ENCODE measurements around the gene PRKCB. TPM values are rescaled to one million over a fixed set of nuclear protein-coding genes. Genes with fewer than 3 reads are reported as not detected.

Gene PRKCB
- total RNA-seq, 1 experiment from 2014 or later: 0.89 TPM

DNA sequence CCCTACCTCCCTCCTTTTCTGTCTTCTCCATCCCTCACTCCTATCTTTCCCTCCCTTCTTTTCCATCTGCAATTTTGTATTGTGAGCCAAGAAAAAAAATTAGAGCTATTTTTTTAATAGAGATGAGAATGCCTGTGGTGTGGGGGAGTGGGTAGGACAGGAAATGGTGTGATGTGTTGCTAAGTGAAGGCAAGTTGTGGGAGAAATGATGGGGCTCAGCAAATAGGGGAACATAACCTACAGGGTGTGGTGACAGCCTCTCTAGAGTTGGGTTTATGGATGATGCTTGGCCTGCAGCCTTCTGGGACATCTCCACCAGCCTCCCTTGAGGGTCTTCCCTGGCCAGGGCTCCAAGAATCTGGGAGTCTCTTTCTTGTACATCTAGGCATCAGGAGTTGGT lies 257.3 kb downstream of the PRKCB start:
- ATAC-seq (no peak), DNase-seq (ENCODE audit: low read depth, low spot score) (no peak)
- CTCF ChIA-PET: no interaction called here
- Histone ChIP-seq H3K4me3 (replicated peaks in 1 of 2; ENCODE audit: low read depth in 1 of 2, low read length in 2 of 2) (no peak overlapping the region), H3K4me2 (ENCODE audit: low read length) (no peak overlapping the region), H3K4me1 (ENCODE audit: control insufficient read depth in 1 of 2, insufficient read depth in 2 of 2, low read length in 2 of 2) (no peaks in the 10 kb centered on the region), H3K9me2 (ENCODE audit: insufficient read depth) (no peaks in the 10 kb centered on the region), H3K36me3 (ENCODE audit: control insufficient read depth in 1 of 2, insufficient read depth in 2 of 2, low read length in 2 of 2) (no peaks in the 10 kb centered on the region), H3K79me2 (ENCODE audit: insufficient read depth, low read length) (no peaks in the 10 kb centered on the region), H2AFZ (ENCODE audit: low read depth, low read length, poor library complexity, severe bottlenecking) (no peak overlapping the region), H3K27me3 (ENCODE audit: insufficient read depth, low read length) (peaks cover 6% of the 10 kb centered on the region; the same call in 1 of the 2 replicates), H3K9me3 (ENCODE audit: control insufficient read depth in 1 of 2, insufficient read depth in 1 of 2, low read depth in 1 of 2, low read length in 2 of 2) (peaks cover 0 to 4% of the 10 kb centered on the region in 2 experiments; a peak in 1 of 4 replicates), H3K27ac (ENCODE audit: low read depth, low read length) (no peak overlapping the region), H3K9ac (ENCODE audit: low read length) (no peak overlapping the region), H4K20me1 (ENCODE audit: insufficient read depth) (no peaks in the 10 kb centered on the region)
- intact Hi-C loops (cut with micrococcal nuclease): no loop called here
- BruUV-seq (replicated peaks): no TSS peak
- no peak for TF ChIP-seq CEBPB (IDR thresholded peaks at IDR 0.05; ENCODE audit: low read depth)
- TF ChIP-seq JUND (IDR thresholded peaks at IDR 0.05): no peak
- no peak for TF ChIP-seq ELF1 (IDR thresholded peaks at IDR 0.05; ENCODE audit: borderline replicate concordance, low read depth)
- TF ChIP-seq, protein P1, sequence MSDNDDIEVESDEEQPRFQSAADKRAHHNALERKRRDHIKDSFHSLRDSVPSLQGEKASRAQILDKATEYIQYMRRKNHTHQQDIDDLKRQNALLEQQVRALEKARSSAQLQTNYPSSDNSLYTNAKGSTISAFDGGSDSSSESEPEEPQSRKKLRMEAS (IDR thresholded peaks at IDR 0.05): no peak
- no peak for TF ChIP-seq FOSL1 (IDR thresholded peaks at IDR 0.05; ENCODE audit: low read depth)
- TF ChIP-seq YY1 (IDR thresholded peaks at IDR 0.05; ENCODE audit: extremely low read depth, insufficient replicate concordance, low read depth, low read length): no peak
- TF ChIP-seq, protein P2, sequence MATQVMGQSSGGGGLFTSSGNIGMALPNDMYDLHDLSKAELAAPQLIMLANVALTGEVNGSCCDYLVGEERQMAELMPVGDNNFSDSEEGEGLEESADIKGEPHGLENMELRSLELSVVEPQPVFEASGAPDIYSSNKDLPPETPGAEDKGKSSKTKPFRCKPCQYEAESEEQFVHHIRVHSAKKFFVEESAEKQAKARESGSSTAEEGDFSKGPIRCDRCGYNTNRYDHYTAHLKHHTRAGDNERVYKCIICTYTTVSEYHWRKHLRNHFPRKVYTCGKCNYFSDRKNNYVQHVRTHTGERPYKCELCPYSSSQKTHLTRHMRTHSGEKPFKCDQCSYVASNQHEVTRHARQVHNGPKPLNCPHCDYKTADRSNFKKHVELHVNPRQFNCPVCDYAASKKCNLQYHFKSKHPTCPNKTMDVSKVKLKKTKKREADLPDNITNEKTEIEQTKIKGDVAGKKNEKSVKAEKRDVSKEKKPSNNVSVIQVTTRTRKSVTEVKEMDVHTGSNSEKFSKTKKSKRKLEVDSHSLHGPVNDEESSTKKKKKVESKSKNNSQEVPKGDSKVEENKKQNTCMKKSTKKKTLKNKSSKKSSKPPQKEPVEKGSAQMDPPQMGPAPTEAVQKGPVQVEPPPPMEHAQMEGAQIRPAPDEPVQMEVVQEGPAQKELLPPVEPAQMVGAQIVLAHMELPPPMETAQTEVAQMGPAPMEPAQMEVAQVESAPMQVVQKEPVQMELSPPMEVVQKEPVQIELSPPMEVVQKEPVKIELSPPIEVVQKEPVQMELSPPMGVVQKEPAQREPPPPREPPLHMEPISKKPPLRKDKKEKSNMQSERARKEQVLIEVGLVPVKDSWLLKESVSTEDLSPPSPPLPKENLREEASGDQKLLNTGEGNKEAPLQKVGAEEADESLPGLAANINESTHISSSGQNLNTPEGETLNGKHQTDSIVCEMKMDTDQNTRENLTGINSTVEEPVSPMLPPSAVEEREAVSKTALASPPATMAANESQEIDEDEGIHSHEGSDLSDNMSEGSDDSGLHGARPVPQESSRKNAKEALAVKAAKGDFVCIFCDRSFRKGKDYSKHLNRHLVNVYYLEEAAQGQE (IDR thresholded peaks at IDR 0.05; ENCODE audit: low read depth): no peak
- TF ChIP-seq SIN3A (IDR thresholded peaks at IDR 0.05; ENCODE audit: low read depth): no peak
- TF ChIP-seq TCF7L2 (IDR thresholded peaks at IDR 0.05; ENCODE audit: borderline replicate concordance, extremely low read depth, insufficient read depth, insufficient read length): no peak
- no peak for TF ChIP-seq POLR2AphosphoS5 (IDR thresholded peaks at IDR 0.05; ENCODE audit: low read depth, low read length)
- TF ChIP-seq SP1 (IDR thresholded peaks at IDR 0.05; ENCODE audit: low read depth): no peak
- no peak for TF ChIP-seq SRF (IDR thresholded peaks at IDR 0.05; ENCODE audit: low read depth)
- TF ChIP-seq, protein P3, sequence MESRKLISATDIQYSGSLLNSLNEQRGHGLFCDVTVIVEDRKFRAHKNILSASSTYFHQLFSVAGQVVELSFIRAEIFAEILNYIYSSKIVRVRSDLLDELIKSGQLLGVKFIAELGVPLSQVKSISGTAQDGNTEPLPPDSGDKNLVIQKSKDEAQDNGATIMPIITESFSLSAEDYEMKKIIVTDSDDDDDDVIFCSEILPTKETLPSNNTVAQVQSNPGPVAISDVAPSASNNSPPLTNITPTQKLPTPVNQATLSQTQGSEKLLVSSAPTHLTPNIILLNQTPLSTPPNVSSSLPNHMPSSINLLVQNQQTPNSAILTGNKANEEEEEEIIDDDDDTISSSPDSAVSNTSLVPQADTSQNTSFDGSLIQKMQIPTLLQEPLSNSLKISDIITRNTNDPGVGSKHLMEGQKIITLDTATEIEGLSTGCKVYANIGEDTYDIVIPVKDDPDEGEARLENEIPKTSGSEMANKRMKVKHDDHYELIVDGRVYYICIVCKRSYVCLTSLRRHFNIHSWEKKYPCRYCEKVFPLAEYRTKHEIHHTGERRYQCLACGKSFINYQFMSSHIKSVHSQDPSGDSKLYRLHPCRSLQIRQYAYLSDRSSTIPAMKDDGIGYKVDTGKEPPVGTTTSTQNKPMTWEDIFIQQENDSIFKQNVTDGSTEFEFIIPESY (IDR thresholded peaks at IDR 0.05; ENCODE audit: extremely low read depth, insufficient replicate concordance, low read length): no peak
- POLR2A ChIA-PET: no interaction called here
- RAD21 ChIA-PET (ENCODE audit: low non-redundant PET in 1 of 2, low total read pairs in 2 of 2, uncharacterized antibody in 2 of 2, unreplicated experiment in 2 of 2): no interaction called here

Measured in HCT116 (cell line).